GM12878 (cell line): ENCODE results near the gene BTBD9.

ENCODE experiments used
- CTCF ChIP-seq, 3 experiments: IDR thresholded peaks in 2 of 3; conservative IDR thresholded peaks in 1 of 3; 2 replicates each; pipeline ENCODE4 v1.5.1; 2011; ENCODE audit warnings: low read depth in 3 of 3, low read length in 3 of 3, mild to moderate bottlenecking in 3 of 3, control low read depth in 2 of 3, moderate library complexity in 2 of 3, inconsistent platforms in 1 of 3, mixed read lengths in 1 of 3; ENCODE audit not compliant: control insufficient read depth in 2 of 3, insufficient read depth in 1 of 3; ENCODE audit errors: extremely low read depth in 1 of 3
- EP300 ChIP-seq, 2 experiments: fragments of 150-350 bp in 1 of 2; IDR thresholded peaks; 2 replicates each; pipeline ENCODE4 v1.6.1; 2011 to 2012; ENCODE audit warnings: low read depth in 2 of 2, low read length in 2 of 2, borderline replicate concordance in 1 of 2, improper control_type of control experiment in 1 of 2, inconsistent platforms in 1 of 2; ENCODE audit not compliant: control insufficient read depth in 1 of 2
- HDGF ChIP-seq: fragments of 450-650 bp; IDR thresholded peaks from 2 replicates; pipeline ENCODE4 v1.6.1; 2016; ENCODE audit warnings: antibody characterized with exemption
- MAX ChIP-seq: IDR thresholded peaks from 2 replicates; pipeline ENCODE4 v1.6.1; 2012; ENCODE audit warnings: low read depth, low read length, improper control_type of control experiment
- POLR2AphosphoS2 ChIP-seq: IDR thresholded peaks from 2 replicates; pipeline ENCODE4 v1.6.1; 2011; ENCODE audit warnings: low read depth, mild to moderate bottlenecking, low read length, improper control_type of control experiment, moderate library complexity
- POLR2AphosphoS5 ChIP-seq: IDR thresholded peaks from 2 replicates; pipeline ENCODE4 v1.6.1; 2011; ENCODE audit warnings: mild to moderate bottlenecking, low read length, inconsistent platforms
- REST ChIP-seq: IDR thresholded peaks from 2 replicates; pipeline ENCODE4 v1.6.1; 2012; ENCODE audit warnings: mild to moderate bottlenecking, low read depth, low read length
- TAF1 ChIP-seq: IDR thresholded peaks from 2 replicates; pipeline ENCODE4 v1.6.1; 2011; ENCODE audit warnings: mild to moderate bottlenecking, low read depth, low read length, borderline replicate concordance
- TARDBP ChIP-seq: IDR thresholded peaks from 2 replicates; pipeline ENCODE4 v1.6.1; 2016; ENCODE audit warnings: borderline replicate concordance

GRCh38 chr6:38492031-38492430 lies 147.7 kb downstream of the BTBD9 start:
- no peak for TF ChIP-seq CTCF (IDR thresholded peaks at IDR 0.05 in 2 of 3, conservative IDR thresholded peaks at IDR 0.05 in 1 of 3; ENCODE audit: control insufficient read depth in 2 of 3, extremely low read depth in 1 of 3, insufficient read depth in 1 of 3, low read depth in 3 of 3, low read length in 3 of 3)
- no peak for TF ChIP-seq REST
- TF ChIP-seq POLR2AphosphoS5 = no peak
- no peak for TF ChIP-seq POLR2AphosphoS2
- no peak for TF ChIP-seq MAX
- TF ChIP-seq TARDBP = no peak
- TF ChIP-seq EP300 (IDR thresholded peaks at IDR 0.05; ENCODE audit: borderline replicate concordance in 1 of 2, control insufficient read depth in 1 of 2, low read depth in 2 of 2, low read length in 2 of 2) = no peak
- TF ChIP-seq HDGF = no peak
- TF ChIP-seq TAF1 = no peak
